Brain microvascular endothelial cell (primary cell): Measurements from ENCODE around the gene CDC37L1.
"Not testable (repeated sequence)": the region's sequence is repeated elsewhere in the genome, so short reads cannot be mapped to it uniquely, and the experiment has no call there.

Source experiments
- DNase-seq: peaks from one replicate; pipeline ENCODE4 v3.0.0-alpha.2; 2020
- H3K27ac ChIP-seq: fragments of 250-450 bp; sonication (Bioruptor Pico); 2 replicates; pipeline ENCODE4 v1.5.1; 2020; ENCODE audit warnings: mild to moderate bottlenecking, moderate library complexity
- H3K27me3 ChIP-seq: fragments of 250-450 bp; sonication (Bioruptor Pico); replicated peaks from 2 replicates; pipeline ENCODE4 v1.5.1; 2020; ENCODE audit warnings: mild to moderate bottlenecking
- H3K36me3 ChIP-seq: fragments of 250-450 bp; sonication (Bioruptor Pico); replicated peaks from 2 replicates; pipeline ENCODE4 v1.5.1; 2020; ENCODE audit warnings: mild to moderate bottlenecking
- H3K4me3 ChIP-seq: 2 replicates; pipeline ENCODE4 v1.5.1; 2011; ENCODE audit warnings: low read depth, mild to moderate bottlenecking, control low read depth, low read length, moderate library complexity
- CTCF ChIP-seq: IDR thresholded peaks from 2 replicates; pipeline ENCODE4 v1.5.1; 2011; ENCODE audit warnings: low read depth, mild to moderate bottlenecking, moderate library complexity, low read length, control low read depth, inconsistent platforms; ENCODE audit errors: missing control alignments
- in situ Hi-C: cut with HindIII; loops from 2 replicates; pipeline ENCODE4 v1.10.0; 2017; ENCODE audit warnings: low sequenced_read_pairs, low pct_ligation_motif_present

Gene CDC37L1

GRCh38 chr9:4642351-4642750 is 37.0 kb upstream of the CDC37L1 start:
- Histone ChIP-seq H3K36me3 (no peaks in the 10 kb centered on the region), H3K27ac (no peak overlapping the region), H3K27me3 (no peaks in the 10 kb centered on the region), H3K4me3 (no peak overlapping the region)
- no peak for TF ChIP-seq CTCF
- DNase-seq, result no peak
- in situ Hi-C loops, result no loop called here

DNA sequence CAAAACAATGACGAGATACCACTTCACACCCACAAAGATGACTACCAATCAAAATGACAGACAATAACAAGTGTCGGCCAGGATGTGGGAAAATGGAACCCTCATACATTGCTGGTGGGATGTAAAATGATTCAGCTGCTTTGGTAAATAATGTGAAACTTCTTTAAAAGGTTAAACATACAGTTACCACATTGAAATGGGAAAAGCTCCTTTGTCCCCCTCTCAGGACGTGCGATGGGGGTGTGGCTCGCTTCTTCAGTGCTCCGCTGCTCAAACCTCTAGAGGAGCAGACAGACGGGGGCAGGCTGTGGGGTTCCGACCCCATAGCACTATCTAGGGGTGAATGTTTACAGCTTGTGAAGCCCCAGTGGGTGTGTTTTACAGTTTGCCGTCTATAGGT is 25.3 kb upstream of the CDC37L1 start:
- no peak for TF ChIP-seq CTCF
- no peaks in the 10 kb centered on the region for H3K36me3 ChIP-seq
- in situ Hi-C loops, result no loop called here
- no peak for DNase-seq
- no peak overlapping the region for H3K4me3 ChIP-seq
- no peak overlapping the region for H3K27ac ChIP-seq
- H3K27me3 ChIP-seq, result no peaks in the 10 kb centered on the region

DNA sequence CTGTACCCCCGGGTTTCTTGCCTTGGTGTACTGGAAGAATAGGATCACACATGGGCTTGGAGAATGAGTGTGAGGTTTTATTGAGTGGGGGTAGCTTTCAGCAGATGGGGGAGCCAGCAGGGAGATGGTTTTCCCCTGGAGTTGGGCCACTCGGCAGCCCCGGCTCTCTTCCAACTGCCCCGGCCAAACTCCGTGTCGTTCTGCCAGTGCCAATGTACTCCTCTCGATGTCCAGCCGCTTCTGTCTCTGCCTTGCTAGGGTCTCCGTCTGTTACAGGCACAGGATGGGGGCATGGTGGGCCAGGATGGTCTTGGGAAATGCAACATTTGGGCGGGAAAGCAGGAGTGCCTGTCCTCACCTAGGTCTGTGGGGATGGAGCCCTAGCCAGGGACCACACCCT is 24.8 kb upstream of the CDC37L1 start:
- no peak for DNase-seq
- no peak for TF ChIP-seq CTCF
- no peaks in the 10 kb centered on the region for H3K27me3 ChIP-seq
- H3K27ac ChIP-seq, result no peak overlapping the region
- no peak overlapping the region for H3K4me3 ChIP-seq
- in situ Hi-C loops, result no loop called here
- no peaks in the 10 kb centered on the region for H3K36me3 ChIP-seq

GRCh38 chr9:4656196-4656595 is 23.2 kb upstream of the CDC37L1 start:
- H3K36me3 ChIP-seq, result not testable (repeated sequence)

GRCh38 chr9:4656621-4657020 is 22.7 kb upstream of the CDC37L1 start:
- no peak overlapping the region for H3K27ac ChIP-seq
- no peaks in the 10 kb centered on the region for H3K36me3 ChIP-seq
- TF ChIP-seq CTCF, result no peak
- in situ Hi-C loops, result no loop called here
- no peak for DNase-seq
- H3K27me3 ChIP-seq, result no peaks in the 10 kb centered on the region
- H3K4me3 ChIP-seq, result no peak overlapping the region

More at GRCh38 chr9:4656196-4656595, 23.2 kb upstream of the CDC37L1 start:
- H3K4me3 ChIP-seq, in situ Hi-C loops, H3K27ac ChIP-seq, H3K27me3 ChIP-seq, DNase-seq: not testable (repeated sequence)

DNA sequence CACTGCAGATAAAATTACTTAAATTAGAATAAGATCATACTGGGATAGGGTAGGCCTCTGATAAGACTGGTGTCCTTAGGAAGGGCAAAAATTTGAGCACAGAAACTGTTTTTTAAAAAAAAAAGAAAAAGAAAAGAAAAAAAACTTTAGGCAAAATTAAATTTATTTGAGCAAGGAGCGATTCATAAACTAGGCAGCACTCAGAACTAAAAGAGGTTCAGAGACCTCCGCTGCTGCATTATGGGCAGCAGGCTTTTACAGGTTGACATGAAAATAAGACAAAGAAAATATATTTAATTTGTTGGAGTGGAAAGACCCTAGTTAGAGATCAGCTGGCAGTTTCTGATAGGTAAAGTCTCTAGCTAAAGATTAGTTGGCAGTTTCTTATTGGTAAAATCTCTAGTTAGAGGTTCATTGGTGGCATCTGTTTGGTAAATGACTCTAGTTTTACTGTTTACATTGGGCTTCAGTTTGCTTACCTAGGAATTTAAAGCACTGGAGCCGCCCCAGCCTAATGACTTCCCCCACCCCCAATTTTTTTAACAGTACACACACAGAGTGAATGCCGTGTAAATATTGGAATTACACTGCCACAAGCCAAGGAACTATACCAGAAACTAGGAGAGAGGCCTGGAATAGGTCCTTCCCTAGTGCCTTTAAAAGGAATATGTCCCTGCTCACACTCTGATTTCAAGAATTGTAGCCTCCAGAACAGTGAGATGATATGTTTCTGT is 21.8 kb upstream of the CDC37L1 start:
- Histone ChIP-seq H3K27ac (no peak overlapping the region), H3K4me3 (no peak overlapping the region), H3K27me3 (no peaks in the 10 kb centered on the region), H3K36me3 (no peaks in the 10 kb centered on the region)
- no peak for DNase-seq
- TF ChIP-seq CTCF, result no peak
- in situ Hi-C loops, result no loop called here

DNA sequence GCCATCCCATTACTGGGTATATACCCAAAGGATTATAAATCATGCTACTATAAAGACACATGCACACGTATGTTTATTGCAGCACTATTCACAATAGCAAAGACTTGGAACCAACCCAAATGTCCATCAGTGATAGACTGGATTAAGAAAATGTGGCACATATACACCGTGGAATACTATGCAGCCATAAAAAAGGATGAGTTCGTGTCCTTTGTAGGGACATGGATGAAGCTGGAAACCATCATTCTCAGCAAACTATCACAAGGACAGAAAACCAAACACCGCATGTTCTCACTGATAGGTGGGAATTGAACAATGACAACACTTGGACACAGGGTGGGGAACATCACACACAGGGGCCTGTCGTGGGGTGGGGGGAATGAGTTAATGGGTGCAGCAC is 18.7 kb upstream of the CDC37L1 start:
- DNase-seq, H3K36me3 ChIP-seq: not testable (repeated sequence)

More for the DNA sequence above, 18.7 kb upstream of the CDC37L1 start:
- H3K4me3 ChIP-seq, H3K27ac ChIP-seq, H3K27me3 ChIP-seq, in situ Hi-C loops: not testable (repeated sequence)
